ENCODE results near the gene KRT24. TPM values are rescaled to one million over a fixed set of nuclear protein-coding genes. Genes with fewer than 3 reads are reported as not detected.

Gene KRT24
- total RNA-seq, 1 donor from 2014 or later: not detected

GRCh38 chr17:40724656-40725055 lies 21.1 kb upstream of the KRT24 start:
- Histone ChIP-seq H3K9me3 (ENCODE audit: control insufficient read depth in 3 of 3, low read length in 3 of 3) (no peaks in the 10 kb centered on the region), H3K4me1 (ENCODE audit: control insufficient read depth in 3 of 3, insufficient read depth in 3 of 3, low read length in 3 of 3) (no peaks in the 10 kb centered on the region), H3K36me3 (ENCODE audit: control insufficient read depth in 3 of 3, insufficient read depth in 3 of 3, low read length in 3 of 3) (no peaks in the 10 kb centered on the region), H3K27ac (ENCODE audit: low read depth, low read length) (no peak overlapping the region), H3K9ac (ENCODE audit: low read depth in 1 of 3, low read length in 3 of 3) (no peak overlapping the region), H3K4me3 (ENCODE audit: low read length in 3 of 3) (no peak overlapping the region), H3K27me3 (ENCODE audit: control insufficient read depth in 3 of 3, insufficient read depth in 3 of 3, low read length in 3 of 3) (peaks cover 0 to 8% (median 3%) of the 10 kb centered on the region in 3 donors)

- no peaks in the 10 kb centered on the region for H3K4me1 ChIP-seq (ENCODE audit: control insufficient read depth in 3 of 3, insufficient read depth in 3 of 3, low read length in 3 of 3)
- H3K4me3 ChIP-seq (ENCODE audit: low read length in 3 of 3): no peak overlapping the region
- H3K36me3 ChIP-seq (ENCODE audit: control insufficient read depth in 3 of 3, insufficient read depth in 3 of 3, low read length in 3 of 3): no peaks in the 10 kb centered on the region
- H3K9me3 ChIP-seq (ENCODE audit: control insufficient read depth in 3 of 3, low read length in 3 of 3): no peaks in the 10 kb centered on the region
- peaks cover 0 to 8% (median 0%) of the 10 kb centered on the region in 3 donors for H3K27me3 ChIP-seq (ENCODE audit: control insufficient read depth in 3 of 3, insufficient read depth in 3 of 3, low read length in 3 of 3)
- H3K27ac ChIP-seq (ENCODE audit: low read depth, low read length): no peak overlapping the region
- H3K9ac ChIP-seq (ENCODE audit: low read depth in 1 of 3, low read length in 3 of 3): no peak overlapping the region
Measured at GRCh38 chr17:40722241-40722640, 18.7 kb upstream of the KRT24 start.

GRCh38 chr17:40720899-40721298 lies 17.3 kb upstream of the KRT24 start:
- H3K27me3 ChIP-seq (ENCODE audit: control insufficient read depth in 3 of 3, insufficient read depth in 3 of 3, low read length in 3 of 3): peaks cover 2 to 4% (median 3%) of the 10 kb centered on the region in 3 donors
- H3K36me3 ChIP-seq (ENCODE audit: control insufficient read depth in 3 of 3, insufficient read depth in 3 of 3, low read length in 3 of 3): no peaks in the 10 kb centered on the region

GRCh38 chr17:40718930-40719329 lies 15.4 kb upstream of the KRT24 start:
- peaks cover 0 to 8% (median 7%) of the 10 kb centered on the region in 3 donors for H3K27me3 ChIP-seq (ENCODE audit: control insufficient read depth in 3 of 3, insufficient read depth in 3 of 3, low read length in 3 of 3)
- no peaks in the 10 kb centered on the region for H3K36me3 ChIP-seq (ENCODE audit: control insufficient read depth in 3 of 3, insufficient read depth in 3 of 3, low read length in 3 of 3)
- H3K9ac ChIP-seq (ENCODE audit: low read depth in 1 of 3, low read length in 3 of 3): no peak overlapping the region
- no peaks in the 10 kb centered on the region for H3K9me3 ChIP-seq (ENCODE audit: control insufficient read depth in 3 of 3, low read length in 3 of 3)
- no peak overlapping the region for H3K4me3 ChIP-seq (ENCODE audit: low read length in 3 of 3)
- no peaks in the 10 kb centered on the region for H3K4me1 ChIP-seq (ENCODE audit: control insufficient read depth in 3 of 3, insufficient read depth in 3 of 3, low read length in 3 of 3)
- no peak overlapping the region for H3K27ac ChIP-seq (ENCODE audit: low read depth, low read length)

More at GRCh38 chr17:40720899-40721298, 17.3 kb upstream of the KRT24 start:
- H3K4me3 ChIP-seq (ENCODE audit: low read length in 3 of 3): no peak overlapping the region
- no peaks in the 10 kb centered on the region for H3K9me3 ChIP-seq (ENCODE audit: control insufficient read depth in 3 of 3, low read length in 3 of 3)
- no peak overlapping the region for H3K27ac ChIP-seq (ENCODE audit: low read depth, low read length)
- H3K4me1 ChIP-seq (ENCODE audit: control insufficient read depth in 3 of 3, insufficient read depth in 3 of 3, low read length in 3 of 3): no peaks in the 10 kb centered on the region
- H3K9ac ChIP-seq (ENCODE audit: low read depth in 1 of 3, low read length in 3 of 3): no peak overlapping the region

GRCh38 chr17:40717776-40718175 lies 14.2 kb upstream of the KRT24 start:
- H3K9ac ChIP-seq (ENCODE audit: low read depth in 1 of 3, low read length in 3 of 3): no peak overlapping the region
- H3K27ac ChIP-seq (ENCODE audit: low read depth, low read length): no peak overlapping the region
- no peaks in the 10 kb centered on the region for H3K9me3 ChIP-seq (ENCODE audit: control insufficient read depth in 3 of 3, low read length in 3 of 3)
- no peaks in the 10 kb centered on the region for H3K4me1 ChIP-seq (ENCODE audit: control insufficient read depth in 3 of 3, insufficient read depth in 3 of 3, low read length in 3 of 3)
- no peaks in the 10 kb centered on the region for H3K36me3 ChIP-seq (ENCODE audit: control insufficient read depth in 3 of 3, insufficient read depth in 3 of 3, low read length in 3 of 3)
- H3K27me3 ChIP-seq (ENCODE audit: control insufficient read depth in 3 of 3, insufficient read depth in 3 of 3, low read length in 3 of 3): peaks cover 0 to 8% (median 7%) of the 10 kb centered on the region in 3 donors
- no peak overlapping the region for H3K4me3 ChIP-seq (ENCODE audit: low read length in 3 of 3)

- Histone ChIP-seq H3K36me3 (ENCODE audit: control insufficient read depth in 3 of 3, insufficient read depth in 3 of 3, low read length in 3 of 3) (no peaks in the 10 kb centered on the region), H3K9me3 (ENCODE audit: control insufficient read depth in 3 of 3, low read length in 3 of 3) (no peaks in the 10 kb centered on the region), H3K4me3 (ENCODE audit: low read length in 3 of 3) (no peak overlapping the region), H3K9ac (ENCODE audit: low read depth in 1 of 3, low read length in 3 of 3) (no peak overlapping the region), H3K27me3 (ENCODE audit: control insufficient read depth in 3 of 3, insufficient read depth in 3 of 3, low read length in 3 of 3) (peaks cover 0 to 8% (median 7%) of the 10 kb centered on the region in 3 donors), H3K4me1 (ENCODE audit: control insufficient read depth in 3 of 3, insufficient read depth in 3 of 3, low read length in 3 of 3) (no peaks in the 10 kb centered on the region), H3K27ac (ENCODE audit: low read depth, low read length) (no peak overlapping the region)
Measured at GRCh38 chr17:40714473-40714872, 10.9 kb upstream of the KRT24 start.

GRCh38 chr17:40707745-40708144 lies 4.2 kb upstream of the KRT24 start:
- no peaks in the 10 kb centered on the region for H3K36me3 ChIP-seq (ENCODE audit: control insufficient read depth in 3 of 3, insufficient read depth in 3 of 3, low read length in 3 of 3)
- H3K9ac ChIP-seq (ENCODE audit: low read depth in 1 of 3, low read length in 3 of 3): no peak overlapping the region
- H3K9me3 ChIP-seq (ENCODE audit: control insufficient read depth in 3 of 3, low read length in 3 of 3): no peaks in the 10 kb centered on the region
- H3K4me1 ChIP-seq (ENCODE audit: control insufficient read depth in 3 of 3, insufficient read depth in 3 of 3, low read length in 3 of 3): no peaks in the 10 kb centered on the region
- peak overlapping the region; percentile 9 for H3K27ac ChIP-seq (ENCODE audit: low read depth, low read length)
- no peak overlapping the region for H3K4me3 ChIP-seq (ENCODE audit: low read length in 3 of 3)
- peaks cover 0 to 4% (median 0%) of the 10 kb centered on the region in 3 donors for H3K27me3 ChIP-seq (ENCODE audit: control insufficient read depth in 3 of 3, insufficient read depth in 3 of 3, low read length in 3 of 3)

- Histone ChIP-seq H3K4me3 (ENCODE audit: low read length in 3 of 3) (no peak overlapping the region), H3K9ac (ENCODE audit: low read depth in 1 of 3, low read length in 3 of 3) (no peak overlapping the region), H3K4me1 (ENCODE audit: control insufficient read depth in 3 of 3, insufficient read depth in 3 of 3, low read length in 3 of 3) (no peaks in the 10 kb centered on the region), H3K27me3 (ENCODE audit: control insufficient read depth in 3 of 3, insufficient read depth in 3 of 3, low read length in 3 of 3) (peaks cover 0 to 4% (median 0%) of the 10 kb centered on the region in 3 donors), H3K9me3 (ENCODE audit: control insufficient read depth in 3 of 3, low read length in 3 of 3) (no peaks in the 10 kb centered on the region), H3K27ac (ENCODE audit: low read depth, low read length) (no peak overlapping the region), H3K36me3 (ENCODE audit: control insufficient read depth in 3 of 3, insufficient read depth in 3 of 3, low read length in 3 of 3) (no peaks in the 10 kb centered on the region)
Measured at GRCh38 chr17:40705584-40705983, 2.0 kb upstream of the KRT24 start.

- Histone ChIP-seq H3K9ac (ENCODE audit: low read depth in 1 of 3, low read length in 3 of 3) (no peak overlapping the region), H3K9me3 (ENCODE audit: control insufficient read depth in 3 of 3, low read length in 3 of 3) (no peaks in the 10 kb centered on the region), H3K27me3 (ENCODE audit: control insufficient read depth in 3 of 3, insufficient read depth in 3 of 3, low read length in 3 of 3) (peaks cover 0 to 4% (median 0%) of the 10 kb centered on the region in 3 donors), H3K4me3 (ENCODE audit: low read length in 3 of 3) (no peak overlapping the region), H3K4me1 (ENCODE audit: control insufficient read depth in 3 of 3, insufficient read depth in 3 of 3, low read length in 3 of 3) (peaks cover 0 to 6% (median 3%) of the 10 kb centered on the region in 3 donors), H3K36me3 (ENCODE audit: control insufficient read depth in 3 of 3, insufficient read depth in 3 of 3, low read length in 3 of 3) (no peaks in the 10 kb centered on the region), H3K27ac (ENCODE audit: low read depth, low read length) (no peak overlapping the region)
Measured at GRCh38 chr17:40702271-40702670, 1.3 kb downstream of the KRT24 start.

- H3K27me3 ChIP-seq (ENCODE audit: control insufficient read depth in 3 of 3, insufficient read depth in 3 of 3, low read length in 3 of 3): peaks cover 0 to 9% (median 0%) of the 10 kb centered on the region in 3 donors
- no peaks in the 10 kb centered on the region for H3K36me3 ChIP-seq (ENCODE audit: control insufficient read depth in 3 of 3, insufficient read depth in 3 of 3, low read length in 3 of 3)
- no peak overlapping the region for H3K4me3 ChIP-seq (ENCODE audit: low read length in 3 of 3)
- H3K9me3 ChIP-seq (ENCODE audit: control insufficient read depth in 3 of 3, low read length in 3 of 3): no peaks in the 10 kb centered on the region
- H3K27ac ChIP-seq (ENCODE audit: low read depth, low read length): no peak overlapping the region
- H3K4me1 ChIP-seq (ENCODE audit: control insufficient read depth in 3 of 3, insufficient read depth in 3 of 3, low read length in 3 of 3): peaks cover 0 to 6% (median 3%) of the 10 kb centered on the region in 3 donors
- peak overlapping the region in 1 of 3 donors; percentile 25 for H3K9ac ChIP-seq (ENCODE audit: low read depth in 1 of 3, low read length in 3 of 3)
Measured at GRCh38 chr17:40699853-40700252, 3.7 kb downstream of the KRT24 start.

Measured in skeletal muscle tissue (tissue), 4 donors.